Right atrium auricular region (tissue), 2 donors: Measurements from ENCODE around the gene FBLN2. TPM values are rescaled to one million over a fixed set of nuclear protein-coding genes. Genes with fewer than 3 reads are reported as not detected.
"Not testable (repeated sequence)": the region's sequence is repeated elsewhere in the genome, so short reads cannot be mapped to it uniquely, and the experiment has no call there.

ENCODE experiments used
- DNase-seq: peaks from one replicate; pipeline ENCODE4 v3.0.0-alpha.2; 2019; ENCODE audit warnings: low spot score
- H3K27ac ChIP-seq, 2 donors: fragments of 200-600 bp; sonication (generic); 1 replicate in 1 of 2; 2 replicates in 1 of 2; pipeline ENCODE4 v1.5.1; 2016 to 2019
- H3K27me3 ChIP-seq, 2 donors: fragments of 200-600 bp; sonication (generic); one replicate each; pipeline versions ENCODE4 v1.5.1 to v1.6.0; 2017 to 2019
- H3K36me3 ChIP-seq: fragments of 200-600 bp; sonication (generic); one replicate; pipeline ENCODE4 v1.5.1; 2016
- H3K4me1 ChIP-seq, 2 donors: fragments of 200-600 bp; sonication (generic); one replicate each; pipeline versions ENCODE4 v1.5.1 to v1.6.0; 2017 to 2019
- H3K4me3 ChIP-seq, 2 donors: fragments of 200-600 bp; sonication (generic); 1 replicate in 1 of 2; 2 replicates in 1 of 2; pipeline ENCODE4 v1.5.1; 2017 to 2019; ENCODE audit warnings: mild to moderate bottlenecking in 1 of 2, moderate library complexity in 1 of 2
- H3K9me3 ChIP-seq, 2 donors: fragments of 200-600 bp; sonication (generic); one replicate each; pipeline ENCODE4 v1.5.1; 2019
- total RNA-seq, 2 donors: library from RNA; depleted of rRNA; stranded (reverse); fragments of >200 nt; gene quantifications; one replicate each; pipeline ENCODE4 v1.1.0, GENCODE V29; 2016
- TF ChIP-seq, protein P1 (sequence below), 2 donors: fragments of 200-600 bp; sonication (generic); IDR thresholded peaks; one replicate each; pipeline ENCODE4 v1.5.1; 2019; ENCODE audit warnings: antibody characterized with exemption in 2 of 2

Gene FBLN2
- total RNA-seq, 2 donors from 2014 or later: 122 to 185 TPM

DNA sequence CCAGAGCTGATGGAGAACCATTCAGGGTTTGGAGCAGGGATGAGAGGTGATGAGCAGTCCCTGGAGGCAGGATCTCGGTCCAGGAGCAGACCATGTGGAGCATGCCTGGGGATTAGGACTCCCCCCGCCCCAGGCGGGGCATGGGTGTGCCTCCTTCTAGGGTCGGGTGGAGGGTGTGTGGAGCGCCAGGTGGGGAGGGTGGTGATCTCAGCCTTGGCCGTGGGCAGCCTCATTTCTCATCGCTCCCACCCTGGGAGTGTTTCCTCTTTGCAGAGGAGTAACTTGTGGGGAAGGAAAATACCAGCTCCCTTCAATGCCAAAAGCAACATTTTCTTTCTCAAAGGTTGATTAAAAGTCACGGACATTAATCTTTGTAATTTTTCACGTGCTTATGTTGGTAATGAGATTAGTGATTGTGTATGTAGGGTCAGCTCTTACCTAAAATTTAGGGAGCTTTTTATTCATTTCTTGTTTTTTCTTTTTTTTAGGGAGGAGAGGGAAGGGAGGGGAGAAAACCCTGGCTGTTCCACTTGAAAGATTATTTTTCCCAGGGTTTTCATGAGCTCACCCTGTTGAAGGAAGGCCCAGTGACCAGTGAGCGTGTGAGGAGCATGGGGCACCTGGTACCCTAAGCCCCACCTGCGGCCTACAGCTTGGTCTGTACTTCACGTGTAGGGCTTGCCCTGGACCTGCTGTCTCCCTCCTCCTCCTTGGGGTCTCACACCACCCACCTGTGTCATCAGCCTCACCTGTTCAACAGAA is 11.0 kb downstream of the FBLN2 start:
- Histone ChIP-seq H3K4me3 (no peak overlapping the region), H3K27ac (peak overlapping the region; percentile 57 to 62), H3K4me1 (peaks cover 0 to 59% of the 10 kb centered on the region in 2 donors), H3K9me3 (no peaks in the 10 kb centered on the region), H3K27me3 (no peaks in the 10 kb centered on the region), H3K36me3 (no peaks in the 10 kb centered on the region)
- TF ChIP-seq, protein P1, sequence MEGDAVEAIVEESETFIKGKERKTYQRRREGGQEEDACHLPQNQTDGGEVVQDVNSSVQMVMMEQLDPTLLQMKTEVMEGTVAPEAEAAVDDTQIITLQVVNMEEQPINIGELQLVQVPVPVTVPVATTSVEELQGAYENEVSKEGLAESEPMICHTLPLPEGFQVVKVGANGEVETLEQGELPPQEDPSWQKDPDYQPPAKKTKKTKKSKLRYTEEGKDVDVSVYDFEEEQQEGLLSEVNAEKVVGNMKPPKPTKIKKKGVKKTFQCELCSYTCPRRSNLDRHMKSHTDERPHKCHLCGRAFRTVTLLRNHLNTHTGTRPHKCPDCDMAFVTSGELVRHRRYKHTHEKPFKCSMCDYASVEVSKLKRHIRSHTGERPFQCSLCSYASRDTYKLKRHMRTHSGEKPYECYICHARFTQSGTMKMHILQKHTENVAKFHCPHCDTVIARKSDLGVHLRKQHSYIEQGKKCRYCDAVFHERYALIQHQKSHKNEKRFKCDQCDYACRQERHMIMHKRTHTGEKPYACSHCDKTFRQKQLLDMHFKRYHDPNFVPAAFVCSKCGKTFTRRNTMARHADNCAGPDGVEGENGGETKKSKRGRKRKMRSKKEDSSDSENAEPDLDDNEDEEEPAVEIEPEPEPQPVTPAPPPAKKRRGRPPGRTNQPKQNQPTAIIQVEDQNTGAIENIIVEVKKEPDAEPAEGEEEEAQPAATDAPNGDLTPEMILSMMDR (IDR thresholded peaks at IDR 0.05): no peak
- peak; percentile 79 for DNase-seq

DNA sequence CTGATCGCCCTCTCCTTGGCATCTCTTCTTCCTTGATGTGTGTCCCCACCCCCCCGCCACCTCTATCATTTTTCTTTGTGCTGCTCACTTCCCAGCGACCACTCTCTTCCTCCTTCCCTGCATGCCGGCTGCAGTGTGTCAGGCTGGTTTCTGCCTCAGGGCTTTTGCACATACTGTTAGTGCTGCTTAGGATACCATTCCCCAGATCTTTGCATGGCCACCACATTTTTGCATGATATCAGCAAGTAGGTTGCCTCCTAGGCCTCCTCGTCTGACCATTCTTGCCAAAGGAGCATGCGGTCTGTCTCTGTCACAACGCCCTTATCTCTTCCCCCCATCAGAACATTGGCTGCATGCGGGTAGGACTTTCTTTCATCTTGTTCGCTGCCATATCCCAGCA is 12.5 kb downstream of the FBLN2 start:
- Histone ChIP-seq H3K27ac (peak overlapping the region in 1 of 2 donors; percentile 57), H3K36me3 (no peaks in the 10 kb centered on the region), H3K9me3 (no peaks in the 10 kb centered on the region), H3K27me3 (no peaks in the 10 kb centered on the region), H3K4me3 (no peak overlapping the region), H3K4me1 (peaks cover 0 to 65% of the 10 kb centered on the region in 2 donors)
- TF ChIP-seq, protein P1 (IDR thresholded peaks at IDR 0.05): no peak
- DNase-seq: no peak

DNA sequence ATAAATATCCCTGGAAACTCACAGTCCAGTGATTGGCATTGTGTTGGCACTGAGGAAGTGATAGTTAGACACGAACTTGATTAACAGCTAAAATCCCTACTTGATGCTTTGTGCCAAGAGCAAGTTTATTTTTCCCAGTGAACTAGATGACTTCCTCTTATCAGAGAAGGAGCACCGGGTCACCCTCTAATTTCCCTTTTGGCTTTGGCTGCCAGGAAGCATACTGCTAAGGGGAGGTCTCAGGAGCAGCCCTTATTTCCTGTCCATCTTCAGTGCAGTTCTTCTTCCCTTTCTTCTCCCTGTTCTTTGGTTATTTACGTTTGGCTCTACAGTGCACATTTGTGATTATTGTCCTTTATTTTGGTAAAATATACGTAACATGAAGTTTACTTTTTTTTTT is 13.0 kb downstream of the FBLN2 start:
- TF ChIP-seq, protein P1 (IDR thresholded peaks at IDR 0.05): no peak
- DNase-seq: no peak
- Histone ChIP-seq H3K27ac (no peak overlapping the region), H3K36me3 (no peaks in the 10 kb centered on the region), H3K27me3 (no peaks in the 10 kb centered on the region), H3K4me1 (peaks cover 0 to 69% of the 10 kb centered on the region in 2 donors), H3K9me3 (no peaks in the 10 kb centered on the region), H3K4me3 (no peak overlapping the region)

DNA sequence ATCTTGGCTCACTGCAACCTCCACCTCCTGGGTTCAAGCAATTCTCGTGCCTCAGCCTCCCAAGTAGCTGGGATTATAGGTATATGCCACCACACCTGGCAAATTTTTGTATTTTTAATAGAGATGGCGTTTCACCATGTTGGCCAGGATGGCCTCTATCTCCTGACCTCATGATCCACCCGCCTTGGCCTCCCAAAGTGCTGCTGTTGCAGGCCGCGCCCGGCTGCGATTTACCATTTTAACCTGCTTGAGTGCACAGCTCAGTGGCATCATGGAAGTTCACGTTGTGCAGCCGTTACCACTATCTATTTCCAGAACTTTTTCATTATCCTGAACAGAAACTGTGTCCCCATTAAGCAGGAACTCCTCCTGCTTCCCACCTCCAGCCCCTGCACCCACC is 13.5 kb downstream of the FBLN2 start:
- not testable (repeated sequence) for DNase-seq, H3K27me3 ChIP-seq, H3K36me3 ChIP-seq, H3K27ac ChIP-seq, H3K9me3 ChIP-seq, H3K4me3 ChIP-seq
- peaks cover 0 to 70% of the 10 kb centered on the region in 2 donors for H3K4me1 ChIP-seq

DNA sequence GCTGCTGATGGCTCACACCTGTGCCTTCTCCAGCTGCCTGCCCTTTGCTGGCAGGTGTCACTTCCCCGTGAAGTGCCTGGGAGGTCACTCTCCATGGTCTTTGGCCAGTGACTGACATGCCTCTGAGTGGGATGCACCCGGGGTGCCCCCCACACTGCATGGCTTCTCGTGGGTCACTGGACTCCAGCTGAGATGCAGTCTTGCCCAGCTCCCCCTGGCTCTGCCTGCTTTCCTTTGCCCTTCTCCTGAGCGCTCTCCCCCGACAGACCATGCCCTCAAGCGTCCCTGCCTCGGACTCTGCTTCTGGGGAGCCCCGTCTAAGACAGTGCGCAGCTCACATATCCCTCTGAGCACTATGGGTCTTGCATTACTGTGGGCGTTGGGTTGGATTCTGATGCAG is 14.4 kb downstream of the FBLN2 start:
- H3K4me3 ChIP-seq: no peak overlapping the region
- TF ChIP-seq, protein P1 (IDR thresholded peaks at IDR 0.05): no peak
- no peaks in the 10 kb centered on the region for H3K9me3 ChIP-seq
- H3K27ac ChIP-seq: no peak overlapping the region
- H3K27me3 ChIP-seq: no peaks in the 10 kb centered on the region
- H3K4me1 ChIP-seq: peaks cover 0 to 74% of the 10 kb centered on the region in 2 donors
- no peaks in the 10 kb centered on the region for H3K36me3 ChIP-seq
- DNase-seq: no peak

DNA sequence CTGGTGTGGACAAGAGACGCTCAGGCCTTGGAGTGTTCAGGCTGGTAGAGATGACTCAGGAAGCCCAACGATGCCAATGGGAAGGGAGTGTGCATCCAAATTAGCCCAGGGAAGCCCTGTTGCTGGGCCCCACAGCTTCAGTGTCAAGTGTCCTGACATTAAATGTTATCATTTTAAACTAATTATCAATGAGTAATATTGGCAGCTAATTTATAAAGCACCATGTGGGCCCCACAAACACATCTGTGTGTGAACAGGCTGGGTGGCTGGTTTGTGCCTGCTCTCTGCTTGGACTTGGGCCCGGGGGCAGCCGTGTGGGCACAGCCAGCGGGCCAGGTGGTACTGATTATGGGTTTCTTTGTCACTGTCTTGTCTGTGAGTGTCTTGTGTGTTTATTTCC is 15.0 kb downstream of the FBLN2 start:
- TF ChIP-seq, protein P1 (IDR thresholded peaks at IDR 0.05): no peak
- Histone ChIP-seq H3K4me3 (no peak overlapping the region), H3K4me1 (peaks cover 0 to 80% of the 10 kb centered on the region in 2 donors), H3K9me3 (no peaks in the 10 kb centered on the region), H3K27me3 (no peaks in the 10 kb centered on the region), H3K36me3 (no peaks in the 10 kb centered on the region), H3K27ac (peak overlapping the region in 1 of 2 donors; percentile 61)
- no peak for DNase-seq
